Measurements from ENCODE around the gene USP25. TPM values are rescaled to one million over a fixed set of nuclear protein-coding genes. Genes with fewer than 3 reads are reported as not detected.

Gene USP25
- total and polyA plus RNA-seq, 2 donors (not counting 1 experiment from before 2014, with no cell fraction given), result 40.6 to 65.7 TPM

GRCh38 chr21:15774590-15774989 is 44.8 kb downstream of the USP25 start:
- Histone ChIP-seq H4K20me1 (ENCODE audit: control insufficient read depth, extremely low read depth, insufficient read depth, low read length) (no peaks in the 10 kb centered on the region), H3K79me2 (ENCODE audit: control insufficient read depth, insufficient read depth, low read length) (peaks cover 13% of the 10 kb centered on the region), H3K4me1 (ENCODE audit: control insufficient read depth, extremely low read depth, insufficient read depth, low read length) (peaks cover 7% of the 10 kb centered on the region), H3K27me3 (ENCODE audit: control insufficient read depth, insufficient read depth, low read length) (no peaks in the 10 kb centered on the region), H2AFZ (ENCODE audit: low read length) (no peak overlapping the region), H3K27ac (ENCODE audit: insufficient read depth, low read length) (no peak overlapping the region), H3K9me3 (ENCODE audit: control insufficient read depth, insufficient read depth, low read depth, low read length) (no peaks in the 10 kb centered on the region), H3K9ac (ENCODE audit: insufficient read depth, low read length) (no peak overlapping the region), H3K4me3 (replicated peaks in 1 of 4; ENCODE audit: control extremely low read depth in 1 of 4, insufficient read depth in 1 of 4, low read depth in 3 of 4, low read length in 4 of 4) (peak overlapping the region in 1 of 4 experiments; percentile 9), H3K36me3 (ENCODE audit: control insufficient read depth, insufficient read depth, low read length) (no peaks in the 10 kb centered on the region), H3K4me2 (ENCODE audit: extremely low read depth, insufficient read depth, low read length) (peak overlapping the region; percentile 48)
- peak; percentile 70 to 84 for DNase-seq (ENCODE audit: low read depth in 2 of 2)
- TF ChIP-seq EZH2 (IDR thresholded peaks at IDR 0.05; ENCODE audit: low read length, missing control alignments), result no peak
- TF ChIP-seq CTCF (conservative IDR thresholded peaks at IDR 0.05 in 1 of 2, IDR thresholded peaks at IDR 0.05 in 1 of 2; ENCODE audit: low read depth in 1 of 2, low read length in 2 of 2), result no peak

GRCh38 chr21:15775291-15775690 is 45.5 kb downstream of the USP25 start:
- Histone ChIP-seq H3K79me2 (ENCODE audit: control insufficient read depth, insufficient read depth, low read length) (peaks cover 13% of the 10 kb centered on the region), H2AFZ (ENCODE audit: low read length) (no peak overlapping the region), H3K36me3 (ENCODE audit: control insufficient read depth, insufficient read depth, low read length) (no peaks in the 10 kb centered on the region), H3K9me3 (ENCODE audit: control insufficient read depth, insufficient read depth, low read depth, low read length) (no peaks in the 10 kb centered on the region), H3K4me1 (ENCODE audit: control insufficient read depth, extremely low read depth, insufficient read depth, low read length) (peaks cover 7% of the 10 kb centered on the region), H3K27me3 (ENCODE audit: control insufficient read depth, insufficient read depth, low read length) (no peaks in the 10 kb centered on the region), H3K9ac (ENCODE audit: insufficient read depth, low read length) (no peak overlapping the region), H3K4me2 (ENCODE audit: extremely low read depth, insufficient read depth, low read length) (no peak overlapping the region), H4K20me1 (ENCODE audit: control insufficient read depth, extremely low read depth, insufficient read depth, low read length) (no peaks in the 10 kb centered on the region), H3K4me3 (replicated peaks in 1 of 4; ENCODE audit: control extremely low read depth in 1 of 4, insufficient read depth in 1 of 4, low read depth in 3 of 4, low read length in 4 of 4) (no peak overlapping the region), H3K27ac (ENCODE audit: insufficient read depth, low read length) (no peak overlapping the region)
- peak in 1 of 2 donors; percentile 12 for DNase-seq (ENCODE audit: low read depth in 2 of 2)
- TF ChIP-seq EZH2 (IDR thresholded peaks at IDR 0.05; ENCODE audit: low read length, missing control alignments) (no peak), CTCF (conservative IDR thresholded peaks at IDR 0.05 in 1 of 2, IDR thresholded peaks at IDR 0.05 in 1 of 2; ENCODE audit: low read depth in 1 of 2, low read length in 2 of 2) (no peak)

- H3K36me3 ChIP-seq (ENCODE audit: control insufficient read depth, insufficient read depth, low read length), result no peaks in the 10 kb centered on the region
- no peak overlapping the region for H3K4me2 ChIP-seq (ENCODE audit: extremely low read depth, insufficient read depth, low read length)
- DNase-seq (ENCODE audit: low read depth in 2 of 2), result peak; percentile 77 to 86
- peaks cover 7% of the 10 kb centered on the region for H3K4me1 ChIP-seq (ENCODE audit: control insufficient read depth, extremely low read depth, insufficient read depth, low read length)
- no peak overlapping the region for H3K4me3 ChIP-seq (replicated peaks in 1 of 4; ENCODE audit: control extremely low read depth in 1 of 4, insufficient read depth in 1 of 4, low read depth in 3 of 4, low read length in 4 of 4)
- H3K79me2 ChIP-seq (ENCODE audit: control insufficient read depth, insufficient read depth, low read length), result peaks cover 13% of the 10 kb centered on the region
- H3K9ac ChIP-seq (ENCODE audit: insufficient read depth, low read length), result no peak overlapping the region
- no peaks in the 10 kb centered on the region for H3K9me3 ChIP-seq (ENCODE audit: control insufficient read depth, insufficient read depth, low read depth, low read length)
- no peak overlapping the region for H2AFZ ChIP-seq (ENCODE audit: low read length)
- TF ChIP-seq CTCF (conservative IDR thresholded peaks at IDR 0.05 in 1 of 2, IDR thresholded peaks at IDR 0.05 in 1 of 2; ENCODE audit: low read depth in 1 of 2, low read length in 2 of 2), result no peak
- TF ChIP-seq EZH2 (IDR thresholded peaks at IDR 0.05; ENCODE audit: low read length, missing control alignments), result no peak
- H3K27me3 ChIP-seq (ENCODE audit: control insufficient read depth, insufficient read depth, low read length), result no peaks in the 10 kb centered on the region
- H3K27ac ChIP-seq (ENCODE audit: insufficient read depth, low read length), result no peak overlapping the region
- H4K20me1 ChIP-seq (ENCODE audit: control insufficient read depth, extremely low read depth, insufficient read depth, low read length), result no peaks in the 10 kb centered on the region
These were observed 46.2 kb downstream of the USP25 start for GRCh38 chr21:15775981-15776380.
